Measurements from ENCODE around the gene HEATR5A. TPM values are rescaled to one million over a fixed set of nuclear protein-coding genes. Genes with fewer than 3 reads are reported as not detected.
A peak's percentile ranks its signal among the peaks of the same experiment; 100 is the strongest.

HEATR5A gene
- total RNA-seq, 4 donors from 2014 or later = 24.3 to 134 (median 34.9) TPM

- no peaks in the 10 kb centered on the region for H3K27me3 ChIP-seq
- peak overlapping the region; percentile 76 to 89 (median 86) for H3K27ac ChIP-seq
- H3K36me3 ChIP-seq = no peaks in the 10 kb centered on the region
- no peak for DNase-seq
- H3K9me3 ChIP-seq = no peaks in the 10 kb centered on the region
- H3K4me1 ChIP-seq = peaks cover 0 to 5% (median 2%) of the 10 kb centered on the region in 4 donors
- H3K4me3 ChIP-seq = peak overlapping the region; percentile 69 to 77 (median 74)
- TF ChIP-seq CTCF (IDR thresholded peaks at IDR 0.05) = no peak
- TF ChIP-seq POLR2A (IDR thresholded peaks at IDR 0.05) = no peak
Observed at GRCh38 chr14:31457665-31458659, 37.6 kb upstream of the HEATR5A start.

- Histone ChIP-seq H3K36me3 (peaks cover 0 to under 1% (median 0%) of the 10 kb centered on the region in 3 donors), H3K27ac (peak within 1 kb of the TSS; percentile 76 to 89 (median 86)), H3K27me3 (no peaks in the 10 kb centered on the region), H3K9me3 (no peaks in the 10 kb centered on the region), H3K4me1 (peaks cover 0 to 5% (median 2%) of the 10 kb centered on the region in 4 donors), H3K4me3 (peak within 1 kb of the TSS; percentile 69 to 77 (median 74))
- DNase-seq = peak; percentile 92 to 97 (median 96)
- TF ChIP-seq CTCF (IDR thresholded peaks at IDR 0.05) (no peak), POLR2A (IDR thresholded peaks at IDR 0.05) (peak; percentile 53 to 73)
Observed at GRCh38 chr14:31456841-31457664, 36.7 kb upstream of the HEATR5A start, which contains the start of gene DTD2. Gene DTD2 (minus strand): TSS chr14:31457506. CDS start chr14:31457393, 113 bp downstream.

GRCh38 chr14:31449971-31450610 lies 29.7 kb upstream of the HEATR5A start:
- TF ChIP-seq CTCF (IDR thresholded peaks at IDR 0.05) = peak in 5 of 6 experiments; percentile 19 to 59 (median 52)
- TF ChIP-seq POLR2A (IDR thresholded peaks at IDR 0.05) = no peak
- Histone ChIP-seq H3K27me3 (no peaks in the 10 kb centered on the region), H3K27ac (no peak overlapping the region), H3K4me3 (no peak overlapping the region), H3K9me3 (no peaks in the 10 kb centered on the region), H3K36me3 (peaks cover 0 to 12% (median 0%) of the 10 kb centered on the region in 3 donors), H3K4me1 (no peaks in the 10 kb centered on the region)
- no peak for DNase-seq

- no peaks in the 10 kb centered on the region for H3K9me3 ChIP-seq
- H3K27me3 ChIP-seq = no peaks in the 10 kb centered on the region
- no peak overlapping the region for H3K27ac ChIP-seq
- peaks cover 0 to 12% (median 0%) of the 10 kb centered on the region in 3 donors for H3K36me3 ChIP-seq
- no peak for TF ChIP-seq POLR2A (IDR thresholded peaks at IDR 0.05)
- TF ChIP-seq CTCF (IDR thresholded peaks at IDR 0.05) = no peak
- no peak for DNase-seq
- no peaks in the 10 kb centered on the region for H3K4me1 ChIP-seq
- H3K4me3 ChIP-seq = no peak overlapping the region
Observed at GRCh38 chr14:31449136-31449535, 28.8 kb upstream of the HEATR5A start.

- DNase-seq = no peak
- Histone ChIP-seq H3K36me3 (no peaks in the 10 kb centered on the region), H3K4me3 (no peak overlapping the region), H3K27ac (no peak overlapping the region), H3K27me3 (no peaks in the 10 kb centered on the region), H3K9me3 (no peaks in the 10 kb centered on the region), H3K4me1 (no peaks in the 10 kb centered on the region)
- TF ChIP-seq CTCF (IDR thresholded peaks at IDR 0.05) (no peak), POLR2A (IDR thresholded peaks at IDR 0.05) (no peak)
Observed at GRCh38 chr14:31445703-31446102, 25.4 kb upstream of the HEATR5A start.

Measured in Peyer's patch (tissue), 4 donors.